ENCODE measurements around the gene MELK.

GRCh38 chr9:36665387-36665786 lies 92.7 kb downstream of the MELK start:
- TF ChIP-seq REST (IDR thresholded peaks at IDR 0.05; ENCODE audit: low read depth) (no peak), EP300 (IDR thresholded peaks at IDR 0.05; ENCODE audit: borderline replicate concordance) (no peak), MAX (IDR thresholded peaks at IDR 0.05) (no peak), FOXM1 (IDR thresholded peaks at IDR 0.05; ENCODE audit: borderline replicate concordance, low read depth) (no peak), CREB1 (IDR thresholded peaks at IDR 0.05; ENCODE audit: low read depth) (no peak), CEBPB (IDR thresholded peaks at IDR 0.05) (no peak), YY1 (IDR thresholded peaks at IDR 0.05; ENCODE audit: low read depth) (no peak), TAF1 (IDR thresholded peaks at IDR 0.05; ENCODE audit: low read depth) (no peak), RAD21 (IDR thresholded peaks at IDR 0.05; ENCODE audit: low read depth) (no peak), TEAD4 (IDR thresholded peaks at IDR 0.05) (no peak), NFIC (IDR thresholded peaks at IDR 0.05) (no peak)
